H9 (cell line): ENCODE measurements around the gene OR10H3. TPM values are rescaled to one million over a fixed set of nuclear protein-coding genes. Genes with fewer than 3 reads are reported as not detected.

Experiments used
- DNase-seq: peaks from one replicate; pipeline ENCODE4 v3.0.0-alpha.2; 2017
- H2AFZ ChIP-seq: one replicate; pipeline ENCODE4 v1.6.1; 2013; ENCODE audit warnings: mild to moderate bottlenecking, low read length, control low read depth, moderate library complexity
- H2AK5ac ChIP-seq: 2 replicates; pipeline ENCODE4 v1.6.1; 2013; ENCODE audit warnings: low read length, control low read depth, mixed read lengths; ENCODE audit not compliant: insufficient read length
- H2BK120ac ChIP-seq: one replicate; pipeline ENCODE4 v1.6.1; 2013; ENCODE audit warnings: low read depth, mild to moderate bottlenecking, low read length, control low read depth, inconsistent platforms; ENCODE audit not compliant: poor library complexity, severe bottlenecking
- H2BK12ac ChIP-seq: 2 replicates; pipeline ENCODE4 v1.6.1; 2013; ENCODE audit warnings: low read length, control low read depth, mixed read lengths, low read depth; ENCODE audit not compliant: insufficient read length
- H2BK15ac ChIP-seq: 2 replicates; pipeline ENCODE4 v1.6.1; 2013; ENCODE audit warnings: low read depth, low read length, control low read depth
- H2BK20ac ChIP-seq: one replicate; pipeline ENCODE4 v1.6.1; 2013; ENCODE audit warnings: low read depth, mild to moderate bottlenecking, low read length, control low read depth, inconsistent platforms; ENCODE audit not compliant: poor library complexity, severe bottlenecking
- H2BK5ac ChIP-seq: 2 replicates; pipeline ENCODE4 v1.6.1; 2013; ENCODE audit warnings: low read length, control low read depth, mixed read lengths; ENCODE audit not compliant: insufficient read length
- H3K14ac ChIP-seq: 2 replicates; pipeline ENCODE4 v1.6.1; 2013; ENCODE audit warnings: low read length, control low read depth; ENCODE audit not compliant: insufficient read depth
- H3K18ac ChIP-seq: 2 replicates; pipeline ENCODE4 v1.6.1; 2013; ENCODE audit warnings: low read depth, mild to moderate bottlenecking, mixed read lengths, low read length, control low read depth; ENCODE audit not compliant: insufficient read length
- H3K23ac ChIP-seq: 2 replicates; pipeline ENCODE4 v1.6.1; 2013; ENCODE audit warnings: low read length, control low read depth, mixed read lengths, low read depth; ENCODE audit not compliant: insufficient read length
- H3K23me2 ChIP-seq: 2 replicates; pipeline ENCODE4 v1.6.1; 2013; ENCODE audit warnings: low read depth, mild to moderate bottlenecking, mixed read lengths, low read length, control low read depth; ENCODE audit not compliant: insufficient read length, poor library complexity, severe bottlenecking
- H3K27ac ChIP-seq: 2 replicates; pipeline ENCODE4 v1.5.1; 2013; ENCODE audit warnings: low read length, control low read depth, mixed read lengths, low read depth; ENCODE audit not compliant: insufficient read length
- H3K27me3 ChIP-seq: 2 replicates; pipeline ENCODE4 v1.6.1; 2013; ENCODE audit warnings: low read length, control low read depth, inconsistent platforms; ENCODE audit not compliant: insufficient read depth
- H3K4ac ChIP-seq: 2 replicates; pipeline ENCODE4 v1.6.1; 2013; ENCODE audit warnings: low read depth, mild to moderate bottlenecking, control low read depth, inconsistent platforms, low read length, moderate library complexity
- H3K4me1 ChIP-seq: 2 replicates; pipeline ENCODE4 v1.6.1; 2013; ENCODE audit warnings: low read length, control low read depth, inconsistent platforms; ENCODE audit not compliant: insufficient read depth
- H3K4me2 ChIP-seq: 2 replicates; pipeline ENCODE4 v1.6.1; 2013; ENCODE audit warnings: low read length, control low read depth, mixed read lengths; ENCODE audit not compliant: insufficient read length, insufficient read depth
- H3K56ac ChIP-seq: 2 replicates; pipeline ENCODE4 v1.6.1; 2013; ENCODE audit warnings: low read depth, mild to moderate bottlenecking, mixed read lengths, low read length, control low read depth; ENCODE audit not compliant: insufficient read length
- H3K79me1 ChIP-seq: 2 replicates; pipeline ENCODE4 v1.6.1; 2013; ENCODE audit warnings: low read depth, mild to moderate bottlenecking, moderate library complexity, low read length, control low read depth, inconsistent platforms; ENCODE audit not compliant: insufficient read depth, poor library complexity, severe bottlenecking
- H3K79me2 ChIP-seq: 2 replicates; pipeline ENCODE4 v1.6.1; 2013; ENCODE audit warnings: low read length, control low read depth, inconsistent platforms; ENCODE audit not compliant: insufficient read depth
- H3K9ac ChIP-seq: 2 replicates; pipeline ENCODE4 v1.6.1; 2013; ENCODE audit warnings: low read length, control low read depth, mixed read lengths; ENCODE audit not compliant: insufficient read length; ENCODE audit errors: extremely low read depth
- H3K9me3 ChIP-seq: one replicate; pipeline ENCODE4 v1.6.1; 2013; ENCODE audit warnings: low read depth, low read length, inconsistent platforms; ENCODE audit not compliant: control insufficient read depth
- H3T11ph ChIP-seq: one replicate; pipeline ENCODE4 v1.6.1; 2013; ENCODE audit warnings: mild to moderate bottlenecking, low read length, control low read depth, inconsistent platforms
- H4K20me1 ChIP-seq: one replicate; pipeline ENCODE4 v1.6.1; 2013; ENCODE audit not compliant: control insufficient read depth, insufficient read length, insufficient read depth
- H4K5ac ChIP-seq: 2 replicates; pipeline ENCODE4 v1.6.1; 2013; ENCODE audit warnings: low read depth, mild to moderate bottlenecking, mixed read lengths, low read length, control low read depth; ENCODE audit not compliant: insufficient read length
- H4K8ac ChIP-seq: replicated peaks from 2 replicates; pipeline ENCODE4 v1.6.1; 2013; ENCODE audit warnings: low read length, control low read depth, mixed read lengths, low read depth; ENCODE audit not compliant: insufficient read length
- H4K91ac ChIP-seq: 2 replicates; pipeline ENCODE4 v1.6.1; 2013; ENCODE audit warnings: low read depth, mild to moderate bottlenecking, moderate library complexity, mixed read lengths, low read length, control low read depth; ENCODE audit not compliant: insufficient read length
- H3K27ac Mint-ChIP-seq, 3 experiments: 2 replicates in 2 of 3; 3 replicates in 1 of 3; pipeline ENCODE4 v1.8.0; 2020 to 2021; ENCODE audit warnings: mixed read lengths in 3 of 3, mild to moderate bottlenecking in 1 of 3, moderate library complexity in 1 of 3
- H3K27me3 Mint-ChIP-seq: 2 replicates; pipeline ENCODE4 v1.8.0; 2021; ENCODE audit warnings: low read depth, mild to moderate bottlenecking, moderate library complexity, mixed read lengths
- H3K36me3 Mint-ChIP-seq, 3 experiments: 2 replicates in 2 of 3; 3 replicates in 1 of 3; pipeline ENCODE4 v1.8.0; 2020 to 2021; ENCODE audit warnings: low read depth in 3 of 3, mixed read lengths in 3 of 3; ENCODE audit not compliant: insufficient read depth in 1 of 3
- H3K4me1 Mint-ChIP-seq, 2 experiments: 2 replicates each; pipeline ENCODE4 v1.8.0; 2020; ENCODE audit warnings: mixed read lengths in 2 of 2
- H3K4me3 Mint-ChIP-seq, 2 experiments: 2 replicates in 1 of 2; 3 replicates in 1 of 2; pipeline ENCODE4 v1.8.0; 2020 to 2021; ENCODE audit warnings: mild to moderate bottlenecking in 2 of 2, mixed read lengths in 2 of 2, moderate library complexity in 1 of 2
- H3K9me3 Mint-ChIP-seq, 2 experiments: 2 replicates in 1 of 2; 3 replicates in 1 of 2; pipeline ENCODE4 v1.8.0; 2020; ENCODE audit warnings: mild to moderate bottlenecking in 2 of 2, mixed read lengths in 2 of 2, moderate library complexity in 1 of 2
- WGBS: extraction: QIAGEN DNeasy Blood & Tissue Kit; methylation state at CpG from one replicate; pipeline ENCODE4 v1.1.7; 2013; ENCODE audit warnings: missing lambda C conversion rate, low lambda C conversion rate, mixed read lengths; ENCODE audit not compliant: insufficient read length; ENCODE audit errors: extremely low coverage; 5-methylcytosine and 5-hydroxymethylcytosine counted together
- total RNA-seq: library from RNA; stranded (reverse); gene quantifications from 2 replicates; pipeline ENCODE4 v1.2.1, GENCODE V29; 2021
- TF ChIP-seq, protein P1 (sequence below): fragments of 200-600 bp; sonication (generic); conservative IDR thresholded peaks from 3 replicates; pipeline ENCODE4 v1.8.0; 2021; ENCODE audit warnings: antibody characterized with exemption, mild to moderate bottlenecking

Gene OR10H3
- total RNA-seq, 1 experiment from 2014 or later: not detected

DNA sequence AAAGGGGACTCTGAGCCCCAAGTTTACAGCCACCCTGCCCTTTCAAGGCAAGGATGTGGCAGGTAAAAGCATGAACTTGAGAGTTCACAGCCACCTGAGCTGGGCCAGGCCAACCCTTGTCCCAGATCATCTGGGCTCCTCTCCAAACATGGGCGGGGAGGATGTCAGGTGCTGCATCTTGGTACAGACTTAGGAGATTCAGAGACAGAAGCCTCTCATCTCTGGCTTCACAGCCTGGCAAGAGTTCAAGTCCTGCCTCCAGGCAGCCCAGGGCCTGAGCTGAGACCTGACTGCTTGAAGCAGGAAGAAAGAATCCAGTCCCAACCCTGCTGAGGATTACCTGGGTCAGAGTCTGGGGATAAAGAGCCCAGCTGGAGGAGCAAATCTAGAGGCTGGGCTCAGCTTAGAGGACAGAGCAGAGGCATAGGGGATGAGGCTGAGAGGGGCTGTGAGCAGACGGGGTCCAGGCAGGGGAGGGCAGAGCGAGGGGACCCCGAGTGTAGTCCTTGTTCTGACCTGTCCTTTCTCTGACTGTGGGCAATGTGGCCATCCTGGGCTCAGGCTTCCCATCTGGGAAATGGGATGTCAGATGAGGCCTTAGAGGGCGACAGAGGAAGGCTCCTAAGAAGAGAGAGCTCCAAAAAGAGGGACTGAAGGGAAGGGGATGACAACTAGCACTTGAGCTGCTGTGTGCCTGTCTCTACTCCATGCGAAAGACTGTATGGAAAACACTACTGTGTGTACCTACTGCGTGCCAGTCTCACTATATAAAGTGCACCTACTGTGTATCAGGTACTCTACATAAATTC lies 43.0 kb downstream of the OR10H3 start:
- Histone ChIP-seq H3T11ph (no peak overlapping the region), H3K18ac (no peak overlapping the region), H3K27me3 (no peaks in the 10 kb centered on the region), H4K20me1 (peaks cover 3% of the 10 kb centered on the region), H3K56ac (no peak overlapping the region), H3K9me3 (peaks cover 71% of the 10 kb centered on the region), H2BK20ac (no peak overlapping the region), H2AK5ac (no peak overlapping the region), H3K27ac (no peak overlapping the region), H3K14ac (no peak overlapping the region), H2BK5ac (no peak overlapping the region), H3K23me2 (no peaks in the 10 kb centered on the region), H2BK120ac (no peak overlapping the region), H3K4me1 (no peaks in the 10 kb centered on the region), H3K79me1 (no peaks in the 10 kb centered on the region), H3K9ac (no peak overlapping the region), H4K5ac (no peak overlapping the region), H4K8ac (no peak overlapping the region), H2AFZ (no peak overlapping the region), H2BK12ac (no peak overlapping the region), H3K79me2 (no peaks in the 10 kb centered on the region), H3K4ac (no peak overlapping the region), H3K23ac (no peak overlapping the region), H4K91ac (no peak overlapping the region), H2BK15ac (no peak overlapping the region), H3K4me2 (no peak overlapping the region)
- Mint-ChIP-seq H3K36me3 (peaks cover 12 to 34% (median 13%) of the 10 kb centered on the region in 3 experiments; a peak in 6 of 7 replicates), H3K9me3 (peaks cover 83 to 90% of the 10 kb centered on the region in 2 experiments), H3K27ac (no peak overlapping the region), H3K4me3 (no peak overlapping the region), H3K4me1 (no peaks in the 10 kb centered on the region), H3K27me3 (peaks cover 7% of the 10 kb centered on the region; the same call in 1 of the 2 replicates)
- TF ChIP-seq, protein P1, sequence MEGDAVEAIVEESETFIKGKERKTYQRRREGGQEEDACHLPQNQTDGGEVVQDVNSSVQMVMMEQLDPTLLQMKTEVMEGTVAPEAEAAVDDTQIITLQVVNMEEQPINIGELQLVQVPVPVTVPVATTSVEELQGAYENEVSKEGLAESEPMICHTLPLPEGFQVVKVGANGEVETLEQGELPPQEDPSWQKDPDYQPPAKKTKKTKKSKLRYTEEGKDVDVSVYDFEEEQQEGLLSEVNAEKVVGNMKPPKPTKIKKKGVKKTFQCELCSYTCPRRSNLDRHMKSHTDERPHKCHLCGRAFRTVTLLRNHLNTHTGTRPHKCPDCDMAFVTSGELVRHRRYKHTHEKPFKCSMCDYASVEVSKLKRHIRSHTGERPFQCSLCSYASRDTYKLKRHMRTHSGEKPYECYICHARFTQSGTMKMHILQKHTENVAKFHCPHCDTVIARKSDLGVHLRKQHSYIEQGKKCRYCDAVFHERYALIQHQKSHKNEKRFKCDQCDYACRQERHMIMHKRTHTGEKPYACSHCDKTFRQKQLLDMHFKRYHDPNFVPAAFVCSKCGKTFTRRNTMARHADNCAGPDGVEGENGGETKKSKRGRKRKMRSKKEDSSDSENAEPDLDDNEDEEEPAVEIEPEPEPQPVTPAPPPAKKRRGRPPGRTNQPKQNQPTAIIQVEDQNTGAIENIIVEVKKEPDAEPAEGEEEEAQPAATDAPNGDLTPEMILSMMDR: no peak
- no peak for DNase-seq
- WGBS: no CpG with 5 or more reads among the region's 7 CpGs
